HepG2 (cell line): ENCODE measurements around the gene RASGRF1. TPM values are rescaled to one million over a fixed set of nuclear protein-coding genes. Genes with fewer than 3 reads are reported as not detected.
A peak's percentile ranks its signal among the peaks of the same experiment; 100 is the strongest.

Experiments used
- AHR ChIP-seq: IDR thresholded peaks from 2 replicates; pipeline ENCODE4 v1.6.1; 2018; ENCODE audit warnings: missing genetic modification reagents, missing compliant biosample characterization
- BRCA1 ChIP-seq: sonication (generic); formaldehyde crosslinking; IDR thresholded peaks from 2 replicates; pipeline ENCODE4 v1.4.0; 2020; ENCODE audit warnings: missing genetic modification reagents
- HOXD1 ChIP-seq: sonication (generic); formaldehyde crosslinking; IDR thresholded peaks from 2 replicates; pipeline ENCODE4 v1.5.0; 2020; ENCODE audit warnings: missing genetic modification reagents
- ISL2 ChIP-seq: sonication (generic); formaldehyde crosslinking; IDR thresholded peaks from 2 replicates; pipeline ENCODE4 v1.5.0; 2020; ENCODE audit warnings: missing genetic modification reagents
- MXI1 ChIP-seq: IDR thresholded peaks from 3 replicates; pipeline ENCODE4 v1.6.1; 2012; ENCODE audit warnings: low read depth, low read length, inconsistent platforms, borderline replicate concordance
- NPAS2 ChIP-seq: sonication (generic); formaldehyde crosslinking; IDR thresholded peaks from 2 replicates; pipeline ENCODE4 v1.8.0; 2022; ENCODE audit warnings: mild to moderate bottlenecking, missing genetic modification reagents, borderline replicate concordance
- RBAK ChIP-seq: sonication (generic); formaldehyde crosslinking; IDR thresholded peaks from 2 replicates; pipeline ENCODE4 v1.5.1; 2020; ENCODE audit warnings: mild to moderate bottlenecking, missing genetic modification reagents
- RBFOX2 ChIP-seq: fragments of 200-400 bp; formaldehyde crosslinking; IDR thresholded peaks from 2 replicates; pipeline ENCODE4 v1.6.1; 2017; ENCODE audit warnings: low read depth, mild to moderate bottlenecking, low read length
- SSRP1 ChIP-seq: IDR thresholded peaks from 2 replicates; pipeline ENCODE4 v1.6.1; 2016; ENCODE audit warnings: control low read depth
- TAF15 ChIP-seq: fragments of 200-400 bp; formaldehyde crosslinking; IDR thresholded peaks from one replicate; pipeline ENCODE4 v1.6.1; 2018; ENCODE audit warnings: mild to moderate bottlenecking, low read depth, low read length; ENCODE audit not compliant: poor library complexity, severe bottlenecking
- TBL1XR1 ChIP-seq: fragments of 150-350 bp; IDR thresholded peaks from 2 replicates; pipeline ENCODE4 v1.6.1; 2014; ENCODE audit warnings: borderline replicate concordance, low read length; ENCODE audit not compliant: partially characterized antibody
- U2AF1 ChIP-seq: fragments of 200-400 bp; formaldehyde crosslinking; optimal IDR thresholded peaks from 2 replicates; pipeline ENCODE3; 2017; ENCODE audit warnings: mild to moderate bottlenecking, low read depth, low read length
- polyA plus RNA-seq, 8 experiments: library from polyadenylated mRNA; depleted of rRNA in 3 of 8; stranded (reverse) in 7 of 8; unstranded in 1 of 8; fragments of >200 nt; fragmentation: Illumina TruSeq in 4 of 8; extraction: Trizol in 4 of 8; gene quantifications; 2 replicates each; pipeline versions ENCODE4 v1.2.1 to v1.2.3, GENCODE V29; 2011 to 2016; ENCODE audit warnings: low read depth in 4 of 8, missing spikeins in 1 of 8, mixed read lengths in 1 of 8; ENCODE audit not compliant: insufficient read depth in 1 of 8
- total RNA-seq, 5 experiments: library from RNA; depleted of rRNA; stranded (reverse); fragments of >200 nt; fragmentation: Illumina TruSeq; extraction: Trizol; gene quantifications; 2 replicates each; pipeline ENCODE4 v1.2.3, GENCODE V29; 2016; ENCODE audit warnings: low read depth in 1 of 5
- TF ChIP-seq, protein P1 (sequence below): sonication (generic); formaldehyde crosslinking; IDR thresholded peaks from 2 replicates; pipeline ENCODE4 v1.4.0; 2020; ENCODE audit warnings: low read depth, missing genetic modification reagents
- TF ChIP-seq, protein P2 (sequence below): sonication (generic); formaldehyde crosslinking; conservative IDR thresholded peaks from 2 replicates; pipeline ENCODE4 v1.4.0; 2020; ENCODE audit warnings: missing genetic modification reagents
- TF ChIP-seq, protein P3 (sequence below): sonication (generic); formaldehyde crosslinking; IDR thresholded peaks from 2 replicates; pipeline ENCODE4 v1.5.1; 2020; ENCODE audit warnings: mild to moderate bottlenecking, missing genetic modification reagents, borderline replicate concordance
- TF ChIP-seq, protein P4 (sequence below): IDR thresholded peaks from 2 replicates; pipeline ENCODE4 v1.6.1; 2016; ENCODE audit warnings: missing compliant biosample characterization, missing genetic modification reagents, borderline replicate concordance
- TF ChIP-seq, protein P5 (sequence below): sonication (generic); formaldehyde crosslinking; IDR thresholded peaks from 2 replicates; pipeline ENCODE4 v1.4.0; 2020; ENCODE audit warnings: missing genetic modification reagents, low read depth, mild to moderate bottlenecking, borderline replicate concordance
- TF ChIP-seq, protein P6 (sequence below): IDR thresholded peaks from 2 replicates; pipeline ENCODE4 v1.6.1; 2016; ENCODE audit warnings: low read depth

RASGRF1 gene
- total and polyA plus RNA-seq, 2 of the 13 experiments (the other 11 are each of a cell fraction or from before 2014, with no cell fraction given) = 0.55 to 3.0 TPM

DNA sequence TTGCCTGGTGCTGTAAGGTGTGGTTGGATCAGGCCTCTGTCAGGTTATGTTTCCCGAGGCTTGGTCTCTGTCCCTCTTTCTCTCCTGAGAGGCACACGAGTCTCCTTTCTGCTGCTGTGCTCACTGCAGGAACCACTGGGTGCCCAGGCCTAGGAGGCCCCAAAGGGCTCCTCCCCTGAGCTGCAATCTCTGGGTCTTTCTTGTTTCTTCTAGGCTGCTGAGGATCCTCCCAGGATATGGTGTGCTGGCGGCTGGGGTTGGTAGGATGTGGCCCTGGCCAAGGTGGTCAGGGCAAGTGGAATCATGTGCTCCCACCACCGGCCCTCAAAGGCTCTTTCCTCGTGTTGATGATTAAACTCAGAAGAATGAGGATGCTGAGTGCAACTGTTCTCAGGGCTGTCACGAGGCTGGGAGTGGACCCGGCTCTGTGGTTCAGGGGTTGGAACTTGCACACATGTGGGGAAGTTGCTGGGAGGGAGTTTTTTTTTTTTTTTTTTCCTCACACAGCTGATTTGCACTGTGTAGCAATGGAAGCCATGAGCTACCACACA lies 102.1 kb downstream of the RASGRF1 start (continued):
- TF ChIP-seq, protein P1, sequence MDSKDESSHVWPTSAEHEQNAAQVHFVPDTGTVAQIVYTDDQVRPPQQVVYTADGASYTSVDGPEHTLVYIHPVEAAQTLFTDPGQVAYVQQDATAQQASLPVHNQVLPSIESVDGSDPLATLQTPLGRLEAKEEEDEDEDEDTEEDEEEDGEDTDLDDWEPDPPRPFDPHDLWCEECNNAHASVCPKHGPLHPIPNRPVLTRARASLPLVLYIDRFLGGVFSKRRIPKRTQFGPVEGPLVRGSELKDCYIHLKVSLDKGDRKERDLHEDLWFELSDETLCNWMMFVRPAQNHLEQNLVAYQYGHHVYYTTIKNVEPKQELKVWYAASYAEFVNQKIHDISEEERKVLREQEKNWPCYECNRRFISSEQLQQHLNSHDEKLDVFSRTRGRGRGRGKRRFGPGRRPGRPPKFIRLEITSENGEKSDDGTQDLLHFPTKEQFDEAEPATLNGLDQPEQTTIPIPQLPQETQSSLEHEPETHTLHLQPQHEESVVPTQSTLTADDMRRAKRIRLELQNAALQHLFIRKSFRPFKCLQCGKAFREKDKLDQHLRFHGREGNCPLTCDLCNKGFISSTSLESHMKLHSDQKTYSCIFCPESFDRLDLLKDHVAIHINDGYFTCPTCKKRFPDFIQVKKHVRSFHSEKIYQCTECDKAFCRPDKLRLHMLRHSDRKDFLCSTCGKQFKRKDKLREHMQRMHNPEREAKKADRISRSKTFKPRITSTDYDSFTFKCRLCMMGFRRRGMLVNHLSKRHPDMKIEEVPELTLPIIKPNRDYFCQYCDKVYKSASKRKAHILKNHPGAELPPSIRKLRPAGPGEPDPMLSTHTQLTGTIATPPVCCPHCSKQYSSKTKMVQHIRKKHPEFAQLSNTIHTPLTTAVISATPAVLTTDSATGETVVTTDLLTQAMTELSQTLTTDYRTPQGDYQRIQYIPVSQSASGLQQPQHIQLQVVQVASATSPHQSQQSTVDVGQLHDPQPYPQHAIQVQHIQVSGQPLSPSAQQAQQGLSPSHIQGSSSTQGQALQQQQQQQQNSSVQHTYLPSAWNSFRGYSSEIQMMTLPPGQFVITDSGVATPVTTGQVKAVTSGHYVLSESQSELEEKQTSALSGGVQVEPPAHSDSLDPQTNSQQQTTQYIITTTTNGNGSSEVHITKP (CRISPR knock-in tag) = peak; percentile 57; the same call in 1 of the 2 replicates
- TF ChIP-seq U2AF1 = no peak
- no peak for TF ChIP-seq RBAK (CRISPR knock-in tag)
- TF ChIP-seq SSRP1 (CRISPR knock-in tag) = 0 out of 2 replicates have a peak, but pooled peaks have one; percentile 19
- TF ChIP-seq HOXD1 (CRISPR knock-in tag) = no peak; the same call in 1 of the 2 replicates
- TF ChIP-seq, protein P2, sequence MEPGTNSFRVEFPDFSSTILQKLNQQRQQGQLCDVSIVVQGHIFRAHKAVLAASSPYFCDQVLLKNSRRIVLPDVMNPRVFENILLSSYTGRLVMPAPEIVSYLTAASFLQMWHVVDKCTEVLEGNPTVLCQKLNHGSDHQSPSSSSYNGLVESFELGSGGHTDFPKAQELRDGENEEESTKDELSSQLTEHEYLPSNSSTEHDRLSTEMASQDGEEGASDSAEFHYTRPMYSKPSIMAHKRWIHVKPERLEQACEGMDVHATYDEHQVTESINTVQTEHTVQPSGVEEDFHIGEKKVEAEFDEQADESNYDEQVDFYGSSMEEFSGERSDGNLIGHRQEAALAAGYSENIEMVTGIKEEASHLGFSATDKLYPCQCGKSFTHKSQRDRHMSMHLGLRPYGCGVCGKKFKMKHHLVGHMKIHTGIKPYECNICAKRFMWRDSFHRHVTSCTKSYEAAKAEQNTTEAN (CRISPR knock-in tag) = peak; percentile 93
- peak; percentile 72; the same call in 1 of the 3 replicates for TF ChIP-seq MXI1
- no peak for TF ChIP-seq TAF15
- no peak for TF ChIP-seq AHR (CRISPR knock-in tag)
- TF ChIP-seq, protein P3, sequence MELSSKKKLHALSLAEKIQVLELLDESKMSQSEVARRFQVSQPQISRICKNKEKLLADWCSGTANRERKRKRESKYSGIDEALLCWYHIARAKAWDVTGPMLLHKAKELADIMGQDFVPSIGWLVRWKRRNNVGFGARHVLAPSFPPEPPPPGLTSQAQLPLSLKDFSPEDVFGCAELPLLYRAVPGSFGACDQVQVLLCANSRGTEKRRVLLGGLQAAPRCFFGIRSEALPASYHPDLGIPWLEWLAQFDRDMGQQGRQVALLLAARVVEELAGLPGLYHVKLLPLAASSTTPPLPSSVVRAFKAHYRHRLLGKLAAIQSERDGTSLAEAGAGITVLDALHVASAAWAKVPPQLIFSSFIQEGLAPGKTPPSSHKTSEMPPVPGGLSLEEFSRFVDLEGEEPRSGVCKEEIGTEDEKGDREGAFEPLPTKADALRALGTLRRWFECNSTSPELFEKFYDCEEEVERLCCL (CRISPR knock-in tag) = 0 out of 2 replicates have a peak, but pooled peaks have one; percentile 30
- no peak for TF ChIP-seq BRCA1 (CRISPR knock-in tag)
- TF ChIP-seq, protein P4, sequence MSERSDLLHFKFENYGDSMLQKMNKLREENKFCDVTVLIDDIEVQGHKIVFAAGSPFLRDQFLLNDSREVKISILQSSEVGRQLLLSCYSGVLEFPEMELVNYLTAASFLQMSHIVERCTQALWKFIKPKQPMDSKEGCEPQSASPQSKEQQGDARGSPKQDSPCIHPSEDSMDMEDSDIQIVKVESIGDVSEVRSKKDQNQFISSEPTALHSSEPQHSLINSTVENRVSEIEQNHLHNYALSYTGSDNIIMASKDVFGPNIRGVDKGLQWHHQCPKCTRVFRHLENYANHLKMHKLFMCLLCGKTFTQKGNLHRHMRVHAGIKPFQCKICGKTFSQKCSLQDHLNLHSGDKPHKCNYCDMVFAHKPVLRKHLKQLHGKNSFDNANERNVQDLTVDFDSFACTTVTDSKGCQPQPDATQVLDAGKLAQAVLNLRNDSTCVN (CRISPR knock-in tag) = peak; percentile 82
- TF ChIP-seq, protein P5, sequence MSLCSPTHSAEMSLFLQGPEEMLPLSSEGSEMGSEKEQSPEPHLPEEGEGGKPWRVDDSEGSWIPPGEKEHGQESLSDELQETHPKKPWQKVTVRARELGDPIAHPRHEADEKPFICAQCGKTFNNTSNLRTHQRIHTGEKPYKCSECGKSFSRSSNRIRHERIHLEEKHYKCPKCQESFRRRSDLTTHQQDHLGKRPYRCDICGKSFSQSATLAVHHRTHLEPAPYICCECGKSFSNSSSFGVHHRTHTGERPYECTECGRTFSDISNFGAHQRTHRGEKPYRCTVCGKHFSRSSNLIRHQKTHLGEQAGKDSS = no peak
- 0 out of 2 replicates have a peak, but pooled peaks have one; percentile 13 for TF ChIP-seq ISL2 (CRISPR knock-in tag)
- TF ChIP-seq, protein P6, sequence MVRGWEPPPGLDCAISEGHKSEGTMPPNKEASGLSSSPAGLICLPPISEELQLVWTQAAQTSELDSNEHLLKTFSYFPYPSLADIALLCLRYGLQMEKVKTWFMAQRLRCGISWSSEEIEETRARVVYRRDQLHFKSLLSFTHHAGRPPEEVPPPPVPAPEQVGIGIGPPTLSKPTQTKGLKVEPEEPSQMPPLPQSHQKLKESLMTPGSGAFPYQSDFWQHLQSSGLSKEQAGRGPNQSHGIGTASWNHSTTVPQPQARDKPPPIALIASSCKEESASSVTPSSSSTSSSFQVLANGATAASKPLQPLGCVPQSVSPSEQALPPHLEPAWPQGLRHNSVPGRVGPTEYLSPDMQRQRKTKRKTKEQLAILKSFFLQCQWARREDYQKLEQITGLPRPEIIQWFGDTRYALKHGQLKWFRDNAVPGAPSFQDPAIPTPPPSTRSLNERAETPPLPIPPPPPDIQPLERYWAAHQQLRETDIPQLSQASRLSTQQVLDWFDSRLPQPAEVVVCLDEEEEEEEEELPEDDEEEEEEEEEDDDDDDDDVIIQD (CRISPR knock-in tag) = peak; percentile 65; the same call in 1 of the 2 replicates
- TF ChIP-seq NPAS2 (CRISPR knock-in tag) = 0 out of 2 replicates have a peak, but pooled peaks have one; percentile 77
- peak; percentile 53 for TF ChIP-seq TBL1XR1
- peak; percentile 56; the same call in 1 of the 2 replicates for TF ChIP-seq RBFOX2
